Glomerular endothelial cell (primary cell): ENCODE data around the gene MAPK10. TPM values are rescaled to one million over a fixed set of nuclear protein-coding genes. Genes with fewer than 3 reads are reported as not detected.
"Not testable (repeated sequence)": the region's sequence is repeated elsewhere in the genome, so short reads cannot be mapped to it uniquely, and the experiment has no call there.

ENCODE experiments used
- DNase-seq: peaks from one replicate; pipeline ENCODE4 v3.0.0-alpha.2; 2011; ENCODE audit warnings: low read depth, low spot score; ENCODE audit errors: extremely low read depth
- total RNA-seq: library from RNA; depleted of rRNA; stranded (reverse); fragments of >200 nt; gene quantifications from 2 replicates; pipeline ENCODE4 v1.2.3, GENCODE V29; 2015

The MAPK10 gene
- total RNA-seq, 1 donor from 2014 or later = 0.06 TPM

GRCh38 chr4:86117705-86118302, 242.0 kb downstream of the MAPK10 start:
- DNase-seq = no peak

- DNase-seq = no peak
These were observed 245.3 kb downstream of the MAPK10 start for GRCh38 chr4:86114563-86114962.

- no peak for DNase-seq
These were observed 251.0 kb downstream of the MAPK10 start for GRCh38 chr4:86108834-86109233.

GRCh38 chr4:86108137-86108536, 251.7 kb downstream of the MAPK10 start:
- DNase-seq = no peak

- DNase-seq = no peak
These were observed 252.7 kb downstream of the MAPK10 start for GRCh38 chr4:86107112-86107511.

GRCh38 chr4:86106475-86106874, 253.4 kb downstream of the MAPK10 start:
- no peak for DNase-seq

GRCh38 chr4:86101841-86102240, 258.0 kb downstream of the MAPK10 start:
- DNase-seq = no peak

- DNase-seq = no peak
These were observed 258.4 kb downstream of the MAPK10 start for GRCh38 chr4:86101410-86101809.

GRCh38 chr4:86100539-86101215, 259.2 kb downstream of the MAPK10 start:
- DNase-seq = no peak

- no peak for DNase-seq
These were observed 260.5 kb downstream of the MAPK10 start for GRCh38 chr4:86099348-86099747.

- DNase-seq = no peak
These were observed 261.2 kb downstream of the MAPK10 start for GRCh38 chr4:86098691-86099090.

- no peak for DNase-seq
These were observed 263.5 kb downstream of the MAPK10 start for GRCh38 chr4:86096373-86096772.

GRCh38 chr4:86092684-86093083, 267.2 kb downstream of the MAPK10 start:
- DNase-seq = no peak

- DNase-seq = no peak
These were observed 268.7 kb downstream of the MAPK10 start for GRCh38 chr4:86091201-86091600.

- DNase-seq = no peak
These were observed 270.0 kb downstream of the MAPK10 start for GRCh38 chr4:86089781-86090323.

- DNase-seq = no peak
These were observed 270.8 kb downstream of the MAPK10 start for GRCh38 chr4:86089053-86089452.

- DNase-seq = not testable (repeated sequence)
These were observed 284.1 kb downstream of the MAPK10 start for GRCh38 chr4:86075796-86076195.

- DNase-seq = no peak
These were observed 299.5 kb downstream of the MAPK10 start for GRCh38 chr4:86060341-86060740.

GRCh38 chr4:86058621-86059020, 301.2 kb downstream of the MAPK10 start:
- DNase-seq = no peak

- no peak for DNase-seq
These were observed 304.0 kb downstream of the MAPK10 start for GRCh38 chr4:86055898-86056297.

GRCh38 chr4:86054286-86055032, 305.4 kb downstream of the MAPK10 start:
- DNase-seq = no peak

- DNase-seq = no peak
These were observed 309.4 kb downstream of the MAPK10 start for GRCh38 chr4:86050496-86050895.
